ENCODE data around the gene CES3.

GRCh38 chr16:67017810-67018488, 56.9 kb downstream of the CES3 start:
- TF ChIP-seq CTCF (IDR thresholded peaks at IDR 0.05) (peak in 2 of 3 donors; percentile 22 to 37), EP300 (IDR thresholded peaks at IDR 0.05) (no peak)

Data from ovary (tissue), 3 donors.